PFSK-1 (cell line): ENCODE data around the gene TULP4.

ENCODE experiments used
- POLR2AphosphoS5 ChIP-seq: IDR thresholded peaks from 2 replicates; pipeline ENCODE4 v1.6.1; 2012; ENCODE audit warnings: low read depth, mild to moderate bottlenecking, control low read depth, low read length, moderate library complexity
- SIN3A ChIP-seq: IDR thresholded peaks from 2 replicates; pipeline ENCODE4 v1.6.1; 2012; ENCODE audit warnings: mild to moderate bottlenecking, low read length, moderate library complexity, borderline replicate concordance; ENCODE audit not compliant: insufficient read depth
- TAF1 ChIP-seq: IDR thresholded peaks from 2 replicates; pipeline ENCODE4 v1.6.1; 2012; ENCODE audit warnings: low read length, control low read depth, borderline replicate concordance; ENCODE audit not compliant: insufficient read depth
- TF ChIP-seq, protein P1 (sequence below), 2 experiments: IDR thresholded peaks; 2 replicates each; pipeline versions ENCODE4 v1.6.1 to v1.8.0; 2011 to 2012; ENCODE audit warnings: low read depth in 2 of 2, low read length in 2 of 2, control low read depth in 1 of 2, inconsistent platforms in 1 of 2, mild to moderate bottlenecking in 1 of 2, moderate library complexity in 1 of 2; ENCODE audit not compliant: insufficient read depth in 1 of 2

DNA sequence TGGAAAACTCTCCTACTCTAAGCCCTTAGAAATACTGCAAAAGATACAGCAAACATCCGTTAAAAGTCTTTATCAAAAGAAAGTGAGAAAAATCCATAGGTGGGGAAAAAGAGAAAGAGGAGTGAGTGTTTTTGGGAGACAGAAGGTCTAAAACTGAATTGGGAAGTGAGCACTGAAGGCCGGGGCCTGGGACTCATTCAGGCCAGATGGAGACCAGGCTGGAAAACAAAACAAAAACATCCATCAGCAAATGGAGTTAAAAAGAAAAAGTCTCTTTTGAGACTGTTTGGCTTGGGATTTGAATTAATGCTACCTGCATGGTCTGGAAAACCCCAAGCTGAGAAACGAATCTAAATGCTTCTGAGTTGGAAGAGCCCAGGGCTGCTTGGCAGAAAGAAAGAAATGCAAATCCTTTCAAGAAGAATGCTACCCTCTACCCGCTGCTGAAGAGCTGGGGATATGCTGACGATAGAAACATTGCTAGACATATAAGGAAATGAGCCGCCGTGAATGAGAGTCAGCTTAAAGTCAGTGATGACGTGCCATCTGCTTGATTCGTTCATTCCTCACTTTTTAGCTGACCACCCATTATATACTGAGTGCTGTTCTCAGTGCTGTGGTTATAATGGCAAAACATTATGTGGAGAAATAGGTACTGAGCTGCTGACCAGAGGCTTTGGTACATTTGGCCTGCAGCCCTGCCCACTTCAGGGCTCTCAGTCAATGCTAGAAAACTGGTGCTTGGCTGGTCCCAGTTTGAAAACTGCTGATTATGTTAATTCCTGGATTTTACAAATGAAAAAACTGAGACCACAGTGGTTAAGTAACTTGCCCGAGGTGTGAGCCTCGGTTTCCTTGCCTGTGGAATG lies 28.0 kb upstream of the TULP4 start:
- TF ChIP-seq POLR2AphosphoS5, result no peak
- TF ChIP-seq, protein P1, sequence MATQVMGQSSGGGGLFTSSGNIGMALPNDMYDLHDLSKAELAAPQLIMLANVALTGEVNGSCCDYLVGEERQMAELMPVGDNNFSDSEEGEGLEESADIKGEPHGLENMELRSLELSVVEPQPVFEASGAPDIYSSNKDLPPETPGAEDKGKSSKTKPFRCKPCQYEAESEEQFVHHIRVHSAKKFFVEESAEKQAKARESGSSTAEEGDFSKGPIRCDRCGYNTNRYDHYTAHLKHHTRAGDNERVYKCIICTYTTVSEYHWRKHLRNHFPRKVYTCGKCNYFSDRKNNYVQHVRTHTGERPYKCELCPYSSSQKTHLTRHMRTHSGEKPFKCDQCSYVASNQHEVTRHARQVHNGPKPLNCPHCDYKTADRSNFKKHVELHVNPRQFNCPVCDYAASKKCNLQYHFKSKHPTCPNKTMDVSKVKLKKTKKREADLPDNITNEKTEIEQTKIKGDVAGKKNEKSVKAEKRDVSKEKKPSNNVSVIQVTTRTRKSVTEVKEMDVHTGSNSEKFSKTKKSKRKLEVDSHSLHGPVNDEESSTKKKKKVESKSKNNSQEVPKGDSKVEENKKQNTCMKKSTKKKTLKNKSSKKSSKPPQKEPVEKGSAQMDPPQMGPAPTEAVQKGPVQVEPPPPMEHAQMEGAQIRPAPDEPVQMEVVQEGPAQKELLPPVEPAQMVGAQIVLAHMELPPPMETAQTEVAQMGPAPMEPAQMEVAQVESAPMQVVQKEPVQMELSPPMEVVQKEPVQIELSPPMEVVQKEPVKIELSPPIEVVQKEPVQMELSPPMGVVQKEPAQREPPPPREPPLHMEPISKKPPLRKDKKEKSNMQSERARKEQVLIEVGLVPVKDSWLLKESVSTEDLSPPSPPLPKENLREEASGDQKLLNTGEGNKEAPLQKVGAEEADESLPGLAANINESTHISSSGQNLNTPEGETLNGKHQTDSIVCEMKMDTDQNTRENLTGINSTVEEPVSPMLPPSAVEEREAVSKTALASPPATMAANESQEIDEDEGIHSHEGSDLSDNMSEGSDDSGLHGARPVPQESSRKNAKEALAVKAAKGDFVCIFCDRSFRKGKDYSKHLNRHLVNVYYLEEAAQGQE (IDR thresholded peaks at IDR 0.05; ENCODE audit: insufficient read depth in 1 of 2, low read depth in 2 of 2, low read length in 2 of 2), result no peak
- TF ChIP-seq TAF1, result no peak
- TF ChIP-seq SIN3A, result no peak
